GM13976 (cell line): Measurements from ENCODE around the gene CPLX3.

ENCODE experiments used
- DNase-seq: peaks from one replicate; pipeline ENCODE4 v3.0.0; 2012; ENCODE audit warnings: low spot score
- CTCF ChIP-seq: IDR thresholded peaks from 2 replicates; pipeline ENCODE4 v1.5.1; 2012; ENCODE audit warnings: borderline replicate concordance, mild to moderate bottlenecking; ENCODE audit not compliant: insufficient read depth; ENCODE audit errors: extremely low read depth, missing control alignments, control extremely low read depth
- in situ Hi-C: fragments of 300-500 bp; cut with MboI; formaldehyde crosslinking; loops from one replicate; pipeline ENCODE4 v1.12.0; 2022; ENCODE audit warnings: low sequenced_read_pairs, mixed read lengths, inconsistent platforms; ENCODE audit not compliant: unreplicated experiment

The CPLX3 gene

GRCh38 chr15:74838137-74838516, 11.7 kb downstream of the CPLX3 start:
- TF ChIP-seq CTCF = no peak
- no peak for DNase-seq

GRCh38 chr15:74838746-74839525, 12.5 kb downstream of the CPLX3 start:
- in situ Hi-C loops = no loop called here
- DNase-seq = no peak
- no peak for TF ChIP-seq CTCF

More at GRCh38 chr15:74838137-74838516, 11.7 kb downstream of the CPLX3 start:
- in situ Hi-C loops = no loop called here

GRCh38 chr15:74839526-74840395, 13.3 kb downstream of the CPLX3 start:
- in situ Hi-C loops = no loop called here
- no peak for DNase-seq
- TF ChIP-seq CTCF = no peak

GRCh38 chr15:74840851-74841775, 14.7 kb downstream of the CPLX3 start:
- no peak for DNase-seq
- in situ Hi-C loops = no loop called here
- no peak for TF ChIP-seq CTCF

- TF ChIP-seq CTCF = no peak
- no peak for DNase-seq
- in situ Hi-C loops = no loop called here
These were observed 15.5 kb downstream of the CPLX3 start for GRCh38 chr15:74841891-74842373.
